HEK293 (cell line): ENCODE data around the gene KLHL18.

Experiments used
- ATF2 ChIP-seq: fragments of 450-650 bp; formaldehyde crosslinking; IDR thresholded peaks from 2 replicates; pipeline ENCODE4 v1.5.1; 2016; ENCODE audit warnings: missing biosample characterization, missing genetic modification characterization, low read depth
- CTCF ChIP-seq: fragments of 450-650 bp; formaldehyde crosslinking; IDR thresholded peaks from 2 replicates; pipeline ENCODE4 v1.5.1; 2016; ENCODE audit warnings: missing biosample characterization, missing genetic modification characterization
- PRDM10 ChIP-seq: fragments of 450-650 bp; formaldehyde crosslinking; IDR thresholded peaks from 2 replicates; pipeline ENCODE4 v1.5.1; 2016; ENCODE audit warnings: missing biosample characterization, missing genetic modification characterization
- REST ChIP-seq: fragments of 450-650 bp; formaldehyde crosslinking; IDR thresholded peaks from 2 replicates; pipeline ENCODE4 v1.5.1; 2016; ENCODE audit warnings: missing biosample characterization, missing genetic modification characterization
- ZBTB49 ChIP-seq: fragments of 450-650 bp; formaldehyde crosslinking; IDR thresholded peaks from 2 replicates; pipeline ENCODE4 v1.5.1; 2016; ENCODE audit warnings: missing biosample characterization, missing genetic modification characterization, low read depth
- ZNF138 ChIP-seq: fragments of 450-650 bp; formaldehyde crosslinking; IDR thresholded peaks from 2 replicates; pipeline ENCODE4 v1.5.1; 2016; ENCODE audit warnings: missing biosample characterization, missing genetic modification characterization, borderline replicate concordance
- ZNF274 ChIP-seq, 2 experiments: fragments of 200-500 bp in 1 of 2; fragments of 450-650 bp in 1 of 2; sonication (Bioruptor generic) in 1 of 2; formaldehyde crosslinking in 1 of 2; IDR thresholded peaks; 2 replicates each; pipeline versions ENCODE4 v1.5.1 to v1.6.1; 2014 to 2016; ENCODE audit warnings: borderline replicate concordance in 1 of 2, inconsistent platforms in 1 of 2, low read length in 1 of 2, missing biosample characterization in 1 of 2, missing genetic modification characterization in 1 of 2
- ZNF335 ChIP-seq: fragments of 450-650 bp; formaldehyde crosslinking; conservative IDR thresholded peaks from 2 replicates; pipeline ENCODE4 v1.5.1; 2016; ENCODE audit warnings: missing biosample characterization, missing genetic modification characterization
- ZSCAN4 ChIP-seq: fragments of 450-650 bp; formaldehyde crosslinking; IDR thresholded peaks from 2 replicates; pipeline ENCODE4 v1.5.1; 2017; ENCODE audit warnings: missing biosample characterization, missing genetic modification characterization

- TF ChIP-seq ZNF274 (IDR thresholded peaks at IDR 0.05; ENCODE audit: low read length), result no peak
- TF ChIP-seq ZNF274 (tag by site-specific recombination; IDR thresholded peaks at IDR 0.05; ENCODE audit: borderline replicate concordance), result no peak
- TF ChIP-seq ATF2 (tag by site-specific recombination), result no peak
- TF ChIP-seq PRDM10, result no peak
- no peak for TF ChIP-seq CTCF (tag by site-specific recombination)
- TF ChIP-seq REST, result no peak
- TF ChIP-seq ZSCAN4 (tag by site-specific recombination), result no peak
- no peak for TF ChIP-seq ZBTB49
- TF ChIP-seq ZNF138, result no peak
- no peak for TF ChIP-seq ZNF335 (tag by site-specific recombination)
Observed at GRCh38 chr3:47376393-47376792, 93.6 kb downstream of the KLHL18 start.
